GM21529 (cell line): Measurements from ENCODE around the gene GJC2.

Source experiments
- ATAC-seq: cut with Tn5 transposase; IDR thresholded peaks from one replicate; pipeline ENCODE4 v1.9.1; 2021; ENCODE audit not compliant: unreplicated experiment

GJC2 gene

DNA sequence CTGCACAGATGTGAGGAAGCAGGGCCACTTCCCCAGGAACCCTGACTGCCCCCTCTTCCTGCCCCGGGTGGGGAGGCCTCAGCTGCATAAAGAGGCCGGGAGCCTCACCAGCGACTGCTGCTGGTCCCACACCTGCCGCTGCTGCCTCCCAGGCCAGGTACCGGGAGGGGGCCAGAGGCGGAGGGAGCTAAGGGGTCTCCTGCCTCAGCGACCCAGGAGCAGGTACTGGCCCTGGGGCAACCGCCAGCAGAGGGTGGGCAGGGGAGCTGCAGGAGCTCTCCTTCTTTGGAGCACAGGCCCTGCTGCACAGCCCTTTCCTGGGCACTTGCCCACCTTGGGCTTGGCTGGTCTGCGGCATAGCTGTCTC, 6.8 kb downstream of the GJC2 start:
- no peak for ATAC-seq

DNA sequence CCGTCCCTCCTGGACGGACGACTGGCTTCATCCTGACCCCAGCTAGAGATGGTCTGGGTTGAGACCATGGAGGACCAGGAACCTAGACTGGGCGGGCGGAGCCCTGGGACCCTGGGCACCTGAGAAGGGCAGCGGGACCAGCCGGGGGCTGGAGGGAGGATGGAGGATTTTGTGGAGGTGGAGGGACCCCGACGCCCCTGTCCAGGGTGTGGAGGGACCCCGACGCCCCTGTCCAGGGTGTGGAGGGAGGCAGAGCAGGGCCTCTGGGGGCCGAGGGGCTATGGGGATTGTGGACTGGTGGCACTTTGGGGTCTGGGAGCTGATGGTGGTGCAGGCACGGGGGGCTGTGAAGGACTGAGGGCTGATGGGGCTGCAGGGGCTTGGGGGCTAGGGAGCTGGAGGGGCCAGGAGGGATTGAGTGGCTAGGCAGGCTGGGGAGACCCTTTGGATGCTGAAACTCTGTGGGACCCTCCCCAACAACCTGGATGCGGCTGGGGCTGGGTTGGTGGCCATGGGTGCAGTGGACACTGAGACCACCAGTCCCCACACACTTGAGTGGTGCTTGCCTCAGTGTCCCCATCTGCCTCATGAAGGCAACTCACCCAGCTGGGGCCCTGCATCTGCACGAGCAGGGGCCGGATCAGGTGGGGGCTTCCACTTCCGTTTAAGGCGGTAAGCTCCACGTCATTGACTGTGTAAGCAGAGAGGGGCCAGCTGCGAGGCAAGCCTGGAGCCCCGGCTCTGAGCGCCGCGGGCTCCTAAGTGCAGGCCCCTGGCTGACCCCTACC, 7.4 kb downstream of the GJC2 start:
- ATAC-seq = no peak

DNA sequence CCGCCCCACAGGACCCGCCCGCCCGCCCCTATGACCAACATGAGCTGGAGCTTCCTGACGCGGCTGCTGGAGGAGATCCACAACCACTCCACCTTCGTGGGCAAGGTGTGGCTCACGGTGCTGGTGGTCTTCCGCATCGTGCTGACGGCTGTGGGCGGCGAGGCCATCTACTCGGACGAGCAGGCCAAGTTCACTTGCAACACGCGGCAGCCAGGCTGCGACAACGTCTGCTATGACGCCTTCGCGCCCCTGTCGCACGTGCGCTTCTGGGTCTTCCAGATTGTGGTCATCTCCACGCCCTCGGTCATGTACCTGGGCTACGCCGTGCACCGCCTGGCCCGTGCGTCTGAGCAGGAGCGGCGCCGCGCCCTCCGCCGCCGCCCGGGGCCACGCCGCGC, 8.0 kb downstream of the GJC2 start:
- ATAC-seq = no peak

DNA sequence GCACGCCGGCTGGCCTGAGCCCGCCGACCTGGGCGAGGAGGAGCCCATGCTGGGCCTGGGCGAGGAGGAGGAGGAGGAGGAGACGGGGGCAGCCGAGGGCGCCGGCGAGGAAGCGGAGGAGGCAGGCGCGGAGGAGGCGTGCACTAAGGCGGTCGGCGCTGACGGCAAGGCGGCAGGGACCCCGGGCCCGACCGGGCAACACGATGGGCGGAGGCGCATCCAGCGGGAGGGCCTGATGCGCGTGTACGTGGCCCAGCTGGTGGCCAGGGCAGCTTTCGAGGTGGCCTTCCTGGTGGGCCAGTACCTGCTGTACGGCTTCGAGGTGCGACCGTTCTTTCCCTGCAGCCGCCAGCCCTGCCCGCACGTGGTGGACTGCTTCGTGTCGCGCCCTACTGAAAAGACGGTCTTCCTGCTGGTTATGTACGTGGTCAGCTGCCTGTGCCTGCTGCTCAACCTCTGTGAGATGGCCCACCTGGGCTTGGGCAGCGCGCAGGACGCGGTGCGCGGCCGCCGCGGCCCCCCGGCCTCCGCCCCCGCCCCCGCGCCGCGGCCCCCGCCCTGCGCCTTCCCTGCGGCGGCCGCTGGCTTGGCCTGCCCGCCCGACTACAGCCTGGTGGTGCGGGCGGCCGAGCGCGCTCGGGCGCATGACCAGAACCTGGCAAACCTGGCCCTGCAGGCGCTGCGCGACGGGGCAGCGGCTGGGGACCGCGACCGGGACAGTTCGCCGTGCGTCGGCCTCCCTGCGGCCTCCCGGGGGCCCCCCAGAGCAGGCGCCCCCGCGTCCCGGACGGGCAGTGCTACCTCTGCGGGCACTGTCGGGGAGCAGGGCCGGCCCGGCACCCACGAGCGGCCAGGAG, 8.6 kb downstream of the GJC2 start:
- no peak for ATAC-seq

DNA sequence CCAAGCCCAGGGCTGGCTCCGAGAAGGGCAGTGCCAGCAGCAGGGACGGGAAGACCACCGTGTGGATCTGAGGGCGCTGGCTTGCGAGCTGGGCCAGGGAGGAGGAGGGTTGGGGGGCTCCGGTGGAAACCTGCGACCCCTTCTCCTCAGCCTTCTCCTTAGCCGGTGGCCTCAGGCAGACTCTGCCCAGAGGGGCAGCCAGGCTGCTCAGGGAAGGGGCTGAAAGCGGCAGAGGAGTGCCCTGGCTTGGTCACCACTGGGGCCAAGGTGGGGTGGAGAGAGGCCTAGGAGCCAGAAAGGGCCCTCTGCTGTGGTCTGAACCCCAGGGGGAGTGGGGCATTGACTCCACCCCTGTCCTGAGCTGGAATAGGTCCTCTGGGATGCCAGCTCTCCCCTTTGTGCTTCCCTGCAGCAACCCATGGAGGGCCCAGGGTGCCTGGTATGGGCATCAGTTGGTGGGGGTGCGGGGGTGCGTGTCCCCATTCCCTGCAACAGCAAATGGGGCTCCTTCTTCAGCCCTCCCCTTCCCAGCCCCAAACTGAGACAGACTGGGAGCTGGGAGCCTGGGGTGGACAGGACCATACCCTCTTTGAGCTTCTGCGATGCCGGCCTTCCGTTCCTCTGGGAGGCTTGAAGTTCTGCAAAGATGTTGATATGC, 9.4 kb downstream of the GJC2 start:
- ATAC-seq = no peak

DNA sequence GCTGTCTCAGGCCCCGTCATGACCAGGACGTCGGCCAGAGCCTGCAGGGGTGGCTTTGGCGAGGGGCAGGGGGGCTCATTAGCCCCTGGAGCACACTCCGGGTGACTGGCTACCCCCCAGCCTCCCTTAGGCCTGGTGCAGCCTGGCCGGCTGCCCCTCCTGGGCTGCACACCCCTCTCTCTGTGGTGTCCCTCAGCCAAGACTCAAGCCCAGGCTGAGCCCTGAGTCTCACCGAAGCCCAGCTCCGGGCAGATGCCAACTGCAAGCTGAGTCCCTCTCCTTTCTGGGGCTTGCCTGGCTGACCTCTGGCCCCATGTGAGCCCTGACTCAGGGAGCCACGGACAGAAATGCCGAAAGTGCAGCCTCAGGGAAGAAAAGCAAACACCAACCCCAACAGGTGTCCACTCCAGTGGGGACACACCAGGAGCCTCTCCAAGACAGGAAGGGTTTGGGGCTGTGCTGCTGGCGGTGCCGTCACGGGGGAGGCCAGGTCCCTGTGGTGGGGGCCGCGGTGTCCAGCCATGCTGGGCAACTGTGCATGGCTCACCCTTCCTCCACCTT, 10.6 kb downstream of the GJC2 start:
- no peak for ATAC-seq

DNA sequence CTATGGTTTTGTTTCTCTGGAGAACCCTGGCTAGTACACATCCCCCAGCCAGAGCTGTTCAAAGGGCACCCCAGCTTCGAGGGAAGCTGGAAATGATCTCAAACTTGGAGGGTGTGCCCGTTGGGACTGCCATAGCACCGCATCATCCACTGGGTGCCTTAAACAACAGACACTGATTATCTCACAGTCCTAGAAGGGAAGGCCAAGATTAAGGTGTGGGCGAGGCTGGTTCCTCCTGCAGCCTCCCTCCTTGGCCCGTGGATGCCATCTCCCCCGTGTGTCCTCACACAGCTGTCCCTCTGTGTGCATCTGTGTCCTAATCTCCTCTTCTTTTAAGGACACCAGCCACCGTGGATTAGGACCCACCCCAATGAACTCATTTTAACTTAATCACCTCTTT, 11.6 kb downstream of the GJC2 start:
- no peak for ATAC-seq

DNA sequence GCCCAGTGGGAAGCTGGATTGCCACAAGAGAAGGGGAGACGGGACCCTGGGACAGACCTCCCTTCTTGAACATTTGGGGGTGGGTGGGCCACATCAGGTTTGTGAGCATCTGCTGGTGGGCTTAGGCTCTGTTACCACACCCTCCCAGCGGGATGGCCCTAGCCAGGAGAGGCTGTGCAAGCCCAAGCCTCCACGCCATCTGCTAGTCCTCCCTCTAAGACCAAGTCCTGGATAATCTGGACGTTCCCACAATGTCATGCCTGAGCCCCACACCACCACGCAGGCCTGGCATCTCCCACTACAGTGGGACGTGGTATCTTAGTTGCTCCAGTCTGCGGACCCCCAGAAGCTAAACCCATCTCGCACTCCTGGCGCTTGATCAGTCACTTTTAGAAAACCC, 12.1 kb downstream of the GJC2 start:
- no peak for ATAC-seq

DNA sequence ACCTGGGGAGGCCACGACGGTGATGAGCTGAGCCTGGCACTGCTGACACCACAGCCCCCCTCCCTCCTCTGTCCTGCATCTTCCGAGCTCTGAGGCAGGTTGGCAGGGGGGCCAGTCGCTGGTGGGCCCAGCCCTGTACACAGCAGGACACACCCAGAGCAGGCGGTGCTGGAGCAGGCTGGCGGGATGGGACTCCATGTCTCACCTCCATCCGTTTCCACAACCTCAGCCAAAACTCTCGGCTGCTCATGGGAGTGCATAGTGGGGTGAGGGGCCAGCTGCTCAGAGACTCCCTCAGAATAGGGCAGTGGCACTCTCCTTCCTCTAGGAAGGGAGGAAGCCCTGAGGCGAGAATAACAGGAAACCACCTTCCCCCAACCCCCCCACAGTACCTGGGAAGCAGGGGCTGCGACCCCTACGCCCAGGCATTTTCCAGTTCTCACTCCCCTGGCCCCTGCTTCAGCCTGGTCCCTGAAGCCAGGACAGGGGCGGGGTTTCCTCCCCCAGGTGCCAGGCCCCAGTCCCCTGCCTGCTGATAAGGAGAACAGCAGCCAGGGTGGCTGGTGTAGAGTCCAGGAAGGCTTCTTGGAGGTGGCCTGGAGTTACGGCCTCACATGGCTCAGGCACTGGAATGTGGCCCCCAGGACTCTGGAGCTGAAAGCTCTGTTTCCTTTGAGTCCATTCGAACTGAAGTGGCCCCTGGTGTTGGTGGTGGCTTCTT, 12.7 kb downstream of the GJC2 start:
- ATAC-seq = no peak

DNA sequence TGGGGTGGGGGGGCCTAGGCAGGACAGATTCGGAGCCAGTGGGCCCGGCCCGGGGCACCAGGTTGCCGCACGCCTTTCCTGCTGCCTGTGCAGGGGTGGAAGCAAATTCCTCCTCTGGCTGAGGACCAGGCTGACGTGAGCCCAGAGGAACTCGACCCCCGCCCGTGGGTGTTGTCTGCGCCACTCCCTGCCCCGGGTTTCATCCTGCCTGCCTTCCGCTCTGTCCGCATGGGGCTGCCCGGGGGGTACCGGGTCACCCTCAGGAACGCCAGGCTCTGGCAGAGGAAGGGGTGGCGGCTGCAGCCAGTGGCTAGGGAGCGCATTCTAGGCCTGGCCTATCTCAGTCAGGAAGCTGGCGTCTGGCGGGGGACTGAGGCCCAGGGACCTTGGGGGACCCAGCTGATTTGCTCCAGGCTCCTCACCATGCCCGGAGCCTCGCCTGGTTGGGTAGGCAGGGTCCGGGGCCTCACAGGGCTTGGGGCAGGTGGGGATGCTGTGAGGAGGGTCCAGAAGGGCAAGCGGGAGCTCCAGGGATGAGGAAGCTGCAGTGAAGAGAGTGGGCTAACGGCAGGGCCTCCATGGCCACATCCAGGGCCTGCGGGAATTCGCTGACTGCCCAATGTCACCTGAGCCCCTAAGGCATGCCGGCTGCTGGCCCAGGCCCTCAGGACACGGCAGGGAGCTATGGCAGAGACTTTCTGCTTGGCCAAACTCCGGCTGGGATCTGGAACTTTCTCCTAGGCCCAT, 13.4 kb downstream of the GJC2 start:
- ATAC-seq = no peak

DNA sequence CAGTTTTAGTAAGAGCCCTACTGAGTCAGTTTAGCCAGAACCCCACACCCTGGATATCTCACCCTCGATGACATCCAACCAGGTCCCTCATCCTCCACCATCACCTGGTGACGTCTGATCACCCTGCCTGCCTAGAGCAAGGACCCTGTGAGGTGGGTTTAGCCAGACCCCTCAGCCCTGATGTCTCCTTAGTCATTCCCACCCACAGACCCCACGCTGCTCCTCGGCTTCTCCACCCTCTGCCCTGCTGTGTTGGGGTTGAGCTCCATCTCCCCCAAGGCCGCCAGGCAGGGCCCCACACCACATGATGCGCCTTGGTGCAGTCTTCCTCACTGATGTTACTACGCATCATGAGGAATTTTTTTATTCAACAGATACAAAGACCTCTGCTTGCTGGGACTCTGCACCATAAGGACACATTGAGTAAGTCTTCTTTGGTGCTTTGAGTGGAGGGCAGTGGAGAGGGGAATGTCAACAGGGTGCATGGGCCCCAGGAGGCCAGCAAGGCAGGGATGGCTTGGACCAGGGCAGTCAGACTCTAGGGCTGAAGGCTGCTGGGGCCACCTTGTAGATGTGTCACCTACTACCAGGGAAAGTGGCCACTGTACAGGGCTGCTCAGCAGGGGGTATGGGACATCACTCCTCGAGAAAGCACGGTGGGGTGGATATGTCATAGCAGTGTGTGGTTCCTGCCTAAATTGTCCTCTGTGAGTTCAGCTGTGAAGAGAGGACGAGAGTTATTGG, 14.2 kb downstream of the GJC2 start:
- ATAC-seq = no peak

DNA sequence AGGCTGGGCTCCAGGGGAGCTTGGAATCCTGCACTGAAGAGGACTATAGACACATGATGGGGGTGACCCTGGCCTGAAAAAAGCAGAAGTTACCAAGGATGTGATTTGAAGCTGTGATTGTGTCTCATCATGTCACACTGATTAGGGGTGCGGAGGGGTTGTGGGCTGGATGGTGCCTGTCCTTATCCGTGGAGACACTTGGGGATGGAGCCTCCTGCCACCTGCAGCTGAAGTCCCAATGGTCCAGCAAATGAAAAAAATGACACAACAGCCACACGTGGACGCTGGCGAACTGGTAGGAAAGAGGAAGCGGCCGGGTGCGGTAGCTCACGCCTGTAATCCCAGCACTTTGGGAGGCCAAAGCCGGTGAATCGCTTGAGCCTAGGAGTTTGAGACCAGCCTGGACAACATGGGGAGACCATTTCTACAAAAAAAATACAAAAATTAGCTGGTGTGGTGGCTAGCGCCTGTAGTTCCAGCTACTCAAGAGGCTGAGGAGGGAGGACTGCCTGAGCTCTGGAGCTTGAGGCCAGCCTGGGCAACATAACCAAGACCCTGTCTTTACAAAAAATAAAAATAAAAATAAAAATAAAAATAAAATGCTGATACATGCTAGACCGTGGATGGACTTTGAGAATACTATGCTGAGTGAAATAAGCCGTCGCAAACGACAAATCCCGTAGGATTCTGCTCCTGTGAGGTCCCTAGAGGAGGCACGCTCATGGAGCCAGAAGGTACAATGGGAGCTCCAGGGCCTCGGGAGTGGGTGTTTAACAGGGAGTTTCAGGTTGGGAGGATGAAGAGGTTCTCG, 15.0 kb downstream of the GJC2 start:
- no peak for ATAC-seq

DNA sequence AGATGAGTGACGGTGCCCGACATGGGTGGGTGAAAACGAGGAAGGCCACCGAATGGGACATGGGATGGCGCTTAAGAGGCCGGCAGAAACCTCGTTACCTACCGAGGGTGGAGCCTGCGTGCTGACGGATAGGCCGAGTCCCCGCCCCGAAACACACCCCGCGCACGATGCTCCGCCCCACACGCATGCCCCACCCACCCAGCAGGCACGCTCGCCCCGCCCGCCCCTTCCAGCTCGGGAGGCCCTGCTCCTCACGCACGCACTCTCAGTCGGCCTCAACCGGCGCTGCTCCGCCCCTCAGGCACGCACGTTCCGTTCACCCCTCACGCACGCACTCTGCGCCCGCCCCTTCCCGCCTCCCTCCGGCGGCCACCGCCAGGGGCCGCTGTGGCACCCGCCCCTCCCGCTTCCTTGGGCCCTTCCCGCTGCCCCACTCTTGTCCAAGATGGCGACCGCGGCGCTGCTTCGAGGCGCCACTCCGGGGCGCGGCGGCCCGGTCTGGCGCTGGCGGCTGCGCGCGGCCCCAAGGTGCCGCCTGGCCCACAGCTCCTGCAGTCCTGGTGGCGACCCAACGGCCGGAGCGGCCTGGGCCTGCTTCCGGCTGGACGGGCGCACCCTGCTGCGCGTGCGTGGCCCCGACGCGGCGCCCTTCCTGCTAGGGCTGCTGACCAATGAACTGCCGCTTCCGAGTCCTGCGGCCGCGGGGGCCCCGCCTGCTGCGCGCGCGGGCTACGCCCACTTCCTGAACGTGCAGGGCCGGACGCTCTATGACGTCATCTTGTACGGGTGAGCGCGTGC, 15.8 kb downstream of the GJC2 start, which contains the start of gene IBA57:
TSS of gene IBA57 (plus strand) at position 433 of the 798 bp plus-strand sequence. CDS start at position 446, 13 bp downstream.
- ATAC-seq = peak; percentile 79

DNA sequence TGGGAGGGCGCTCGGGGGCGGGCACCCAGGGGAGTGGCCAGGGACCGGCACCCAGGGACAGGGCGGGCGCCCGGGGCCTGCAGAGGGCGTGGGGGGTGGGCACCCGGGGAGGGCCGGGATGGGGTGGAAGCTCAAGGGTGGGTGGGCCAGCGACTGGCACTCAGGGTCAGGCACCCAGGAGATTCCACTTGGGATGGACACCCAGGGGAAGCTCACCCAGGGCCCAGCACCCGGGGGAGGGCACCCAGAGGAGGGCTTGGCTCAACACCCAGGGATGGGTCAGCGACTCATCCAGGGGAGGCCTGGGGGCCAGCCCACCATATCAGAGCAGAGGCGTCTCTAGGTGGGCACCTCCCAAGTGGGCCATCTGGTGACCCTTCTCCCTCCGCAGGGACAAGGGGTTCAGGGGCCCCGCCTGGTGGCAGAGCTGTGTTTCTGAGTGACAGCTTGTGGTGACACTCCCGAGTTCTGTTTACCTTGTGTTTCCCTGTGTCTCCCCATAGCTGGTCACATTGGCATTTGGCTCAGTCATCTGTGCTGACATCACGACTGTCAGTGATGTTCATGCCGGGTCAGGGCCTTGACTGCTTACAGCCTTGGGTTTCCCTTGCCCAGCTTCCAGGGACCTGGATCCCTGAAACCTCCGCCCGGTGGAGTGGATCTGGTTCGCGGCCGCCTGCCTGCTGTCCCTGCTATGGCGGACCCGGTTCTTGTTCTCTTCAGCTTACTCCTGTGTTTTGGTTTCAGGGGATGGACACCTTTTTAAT, 16.6 kb downstream of the GJC2 start:
- ATAC-seq = peak; percentile 31

DNA sequence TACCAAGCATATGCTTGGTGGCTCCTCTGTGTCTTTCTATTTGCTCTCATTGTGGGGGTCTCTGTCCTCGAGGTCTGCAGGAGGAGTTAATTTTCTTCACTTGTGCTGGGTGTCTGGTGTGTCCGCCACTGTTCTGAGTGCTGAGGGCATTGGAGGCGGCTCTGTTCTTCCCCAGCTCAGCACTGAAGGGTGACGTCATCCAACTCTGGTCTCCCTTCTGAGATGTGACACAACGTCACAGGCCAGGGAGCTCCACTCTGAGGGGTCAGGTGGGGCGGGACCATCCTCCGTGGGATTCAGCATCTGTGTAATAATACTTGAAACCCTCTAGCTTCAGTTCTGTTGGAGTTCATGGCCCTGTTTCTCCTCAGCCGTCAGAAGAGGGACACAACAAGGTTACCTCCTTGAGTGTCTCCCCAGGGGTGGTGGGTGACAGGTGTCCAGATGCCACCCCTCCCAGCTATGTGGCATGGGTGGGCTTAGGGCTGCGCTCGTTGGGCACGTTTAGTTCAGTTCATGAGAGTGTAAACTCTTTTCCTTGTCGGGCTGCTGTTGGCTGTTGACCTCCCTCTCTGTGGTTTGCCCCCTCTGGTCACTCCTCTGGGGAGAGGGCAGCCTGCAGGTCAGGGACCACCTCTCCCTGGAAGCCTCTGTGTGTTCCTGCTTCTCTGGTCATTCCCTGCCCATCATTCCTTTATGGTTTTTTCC, 19.0 kb downstream of the GJC2 start:
- no peak for ATAC-seq

DNA sequence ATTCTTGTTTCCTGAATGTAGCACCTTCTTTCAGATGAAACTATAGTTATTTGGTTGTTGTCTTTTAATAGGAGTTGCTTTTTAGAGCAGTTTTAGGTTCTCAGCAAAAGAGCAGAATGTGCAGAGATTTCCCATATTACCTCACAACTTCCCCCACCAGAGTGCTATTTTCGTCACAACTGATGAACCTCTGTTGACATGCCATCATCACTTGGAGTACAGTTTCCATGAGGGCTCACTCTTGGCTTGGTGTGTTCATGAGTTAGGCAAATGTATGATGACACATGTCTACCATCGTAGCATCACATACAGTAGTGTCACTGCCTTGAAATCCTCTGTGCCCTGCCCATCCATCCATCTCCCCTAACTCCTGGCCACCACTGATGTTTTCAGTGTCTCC, 19.6 kb downstream of the GJC2 start:
- ATAC-seq = no peak
